ENCODE measurements around the gene LMNTD1.
"Not testable (repeated sequence)": the region's sequence is repeated elsewhere in the genome, so short reads cannot be mapped to it uniquely, and the experiment has no call there.

The LMNTD1 gene

DNA sequence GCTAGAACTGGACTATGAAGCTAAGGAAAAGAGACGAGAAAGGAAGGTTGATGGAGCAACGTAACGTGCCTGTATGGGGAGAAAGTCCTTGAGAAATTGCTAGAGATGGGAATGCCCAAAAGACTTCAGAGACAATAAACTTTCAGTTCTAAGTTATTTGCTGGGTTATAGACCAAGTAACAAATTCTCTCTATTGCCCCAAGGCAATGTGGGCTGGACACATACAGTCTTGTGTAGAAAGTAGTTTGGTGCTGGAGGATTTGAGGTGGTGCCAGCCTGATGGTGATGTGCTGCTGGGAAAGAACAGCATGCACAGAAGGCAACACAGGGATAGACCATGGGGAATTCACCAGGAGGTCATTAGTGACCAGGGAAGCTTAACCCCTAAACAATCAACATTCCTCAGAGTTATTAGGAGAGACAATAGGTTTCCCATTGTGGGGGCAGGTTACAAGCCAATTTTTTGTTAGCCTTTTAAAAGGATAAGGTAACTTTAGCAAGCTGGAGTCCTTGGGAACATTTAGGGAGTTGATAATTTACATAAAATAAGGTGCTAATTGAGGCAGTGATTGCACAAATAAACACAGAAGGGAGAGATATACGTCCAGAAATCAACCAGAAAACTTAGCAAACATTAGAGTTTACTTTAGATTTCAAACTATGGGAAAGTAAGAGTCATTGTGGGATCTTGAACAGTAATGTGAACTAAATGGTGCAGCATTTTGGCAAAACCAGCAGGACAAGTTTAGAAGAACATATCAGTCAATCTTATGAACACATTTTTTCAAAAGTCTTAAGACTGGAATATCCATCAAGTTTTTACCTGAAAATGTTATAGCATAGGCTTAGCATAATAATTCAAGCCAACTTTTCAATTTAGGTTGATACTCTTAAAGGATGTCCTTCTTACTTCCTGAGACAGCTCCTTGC lies 61.4 kb downstream of the LMNTD1 start:
- DNase-seq (ENCODE audit: low spot score): no peak

- not testable (repeated sequence) for DNase-seq (ENCODE audit: low spot score)
Observed at GRCh38 chr12:25488956-25489870, 63.9 kb downstream of the LMNTD1 start.

- no peak for DNase-seq (ENCODE audit: low spot score)
Observed at GRCh38 chr12:25482625-25483024, 70.5 kb downstream of the LMNTD1 start.

GRCh38 chr12:25480145-25480544 lies 72.9 kb downstream of the LMNTD1 start:
- no peak for DNase-seq (ENCODE audit: low spot score)

- DNase-seq (ENCODE audit: low spot score): no peak
Observed at GRCh38 chr12:25477217-25477616, 75.9 kb downstream of the LMNTD1 start.

GRCh38 chr12:25472453-25472852 lies 80.6 kb downstream of the LMNTD1 start:
- DNase-seq (ENCODE audit: low spot score): no peak

GRCh38 chr12:25469861-25470260 lies 83.2 kb downstream of the LMNTD1 start:
- DNase-seq (ENCODE audit: low spot score): peak; percentile 13

DNA sequence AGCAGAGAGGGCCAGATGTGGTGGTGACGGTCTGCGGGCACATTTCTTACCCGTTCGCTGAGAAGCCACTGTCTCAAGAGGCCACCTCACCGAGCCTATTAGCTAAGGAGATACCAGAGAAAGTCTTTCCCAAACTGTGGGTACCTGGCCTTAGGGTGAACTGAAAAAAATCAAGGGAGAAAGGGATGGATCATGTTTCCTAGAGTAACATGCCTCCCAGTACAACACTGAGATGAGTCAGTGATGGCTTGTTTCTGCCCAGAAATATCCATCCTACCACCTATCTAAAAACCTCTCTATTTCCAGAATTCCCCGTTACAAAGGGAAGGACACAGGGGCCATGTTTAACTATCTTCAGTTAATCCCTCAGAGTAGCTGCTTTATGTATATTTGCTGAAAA lies 83.7 kb downstream of the LMNTD1 start:
- DNase-seq (ENCODE audit: low spot score): no peak

- DNase-seq (ENCODE audit: low spot score): no peak
Observed at GRCh38 chr12:25463521-25463920, 89.6 kb downstream of the LMNTD1 start.

DNA sequence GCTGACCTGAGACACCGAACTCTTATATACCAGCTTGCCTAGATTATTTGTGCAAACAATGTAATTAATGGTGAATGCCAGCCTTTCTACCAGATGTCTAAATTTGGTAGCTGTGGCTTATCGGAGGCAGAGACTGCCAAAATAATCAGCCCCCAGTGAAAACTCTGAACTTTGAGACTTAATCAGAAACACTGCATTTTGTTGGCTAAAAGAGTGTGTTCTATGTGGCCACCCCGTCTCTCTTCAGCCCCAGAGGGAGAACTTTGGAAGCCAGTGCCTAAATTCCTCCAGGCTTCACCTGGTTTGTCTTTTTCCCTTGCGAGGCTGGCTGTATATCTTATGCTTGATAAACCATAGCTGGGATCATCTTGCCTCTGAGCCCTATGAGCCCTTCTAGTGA lies 90.1 kb downstream of the LMNTD1 start:
- no peak for DNase-seq (ENCODE audit: low spot score)

DNA sequence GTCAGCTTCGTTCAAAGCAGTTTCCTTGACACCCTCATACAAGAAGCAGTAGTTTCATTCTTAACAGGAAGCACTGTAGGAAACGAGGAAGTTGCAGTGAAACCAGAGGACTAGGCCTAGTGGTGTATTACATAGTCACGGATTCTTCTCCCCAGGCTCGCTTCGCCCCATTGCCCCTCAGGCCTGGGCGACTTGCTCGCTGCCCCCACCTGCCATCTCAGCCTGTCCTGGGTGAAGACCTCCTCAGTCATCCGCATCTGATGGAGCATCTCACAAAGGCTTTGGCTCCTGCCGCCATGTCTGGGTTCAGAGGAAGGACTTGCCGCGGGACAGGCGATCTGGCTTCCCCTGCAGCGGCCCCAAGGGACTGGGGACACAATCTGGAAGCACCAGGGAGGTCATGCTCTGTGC lies 93.5 kb downstream of the LMNTD1 start:
- DNase-seq (ENCODE audit: low spot score): no peak

GRCh38 chr12:25458047-25458552 lies 95.0 kb downstream of the LMNTD1 start:
- peak; percentile 87 for DNase-seq (ENCODE audit: low spot score)

GRCh38 chr12:25456474-25456873 lies 96.6 kb downstream of the LMNTD1 start:
- DNase-seq (ENCODE audit: low spot score): no peak

DNA sequence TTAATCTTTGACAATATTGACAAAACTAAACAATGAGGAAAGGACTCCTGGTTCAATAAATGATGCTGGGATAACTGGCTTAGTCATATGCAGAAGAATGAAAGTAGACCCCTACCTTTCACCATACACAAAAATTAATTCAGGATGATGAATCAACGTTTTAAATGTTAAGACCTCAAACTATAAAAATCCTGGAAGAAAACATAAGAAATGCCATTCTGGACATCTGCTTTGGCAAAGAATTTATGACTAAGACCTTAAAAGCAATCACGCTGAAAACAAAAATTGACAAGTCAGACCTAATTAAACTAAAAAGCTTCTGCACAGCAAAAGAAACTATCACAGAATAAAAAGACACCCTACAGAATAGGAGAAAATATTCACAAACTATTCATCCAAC lies 97.4 kb downstream of the LMNTD1 start:
- no peak for DNase-seq (ENCODE audit: low spot score)

DNA sequence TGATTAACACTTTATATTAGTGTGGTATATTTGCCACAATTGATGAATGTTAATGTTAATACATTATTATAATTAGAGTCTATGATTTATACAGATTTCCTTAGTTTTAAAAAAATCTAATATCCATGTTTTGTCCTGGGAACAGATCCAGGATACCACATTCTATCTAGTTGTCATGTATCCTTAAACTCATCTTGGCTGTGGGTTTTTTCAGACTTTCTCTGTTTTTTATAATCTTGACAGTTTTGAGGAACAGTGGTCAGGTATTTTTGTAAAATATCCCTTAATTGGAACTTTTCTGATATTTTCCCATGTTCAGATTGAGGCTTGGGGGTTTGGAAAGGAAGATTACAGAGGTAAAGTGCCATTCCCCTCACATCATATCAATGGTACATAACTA lies 104.1 kb downstream of the LMNTD1 start:
- no peak for DNase-seq (ENCODE audit: low spot score)

- no peak for DNase-seq (ENCODE audit: low spot score)
Observed at GRCh38 chr12:25447046-25447445, 106.0 kb downstream of the LMNTD1 start.

GRCh38 chr12:25438638-25439037 lies 114.4 kb downstream of the LMNTD1 start:
- no peak for DNase-seq (ENCODE audit: low spot score)

DNA sequence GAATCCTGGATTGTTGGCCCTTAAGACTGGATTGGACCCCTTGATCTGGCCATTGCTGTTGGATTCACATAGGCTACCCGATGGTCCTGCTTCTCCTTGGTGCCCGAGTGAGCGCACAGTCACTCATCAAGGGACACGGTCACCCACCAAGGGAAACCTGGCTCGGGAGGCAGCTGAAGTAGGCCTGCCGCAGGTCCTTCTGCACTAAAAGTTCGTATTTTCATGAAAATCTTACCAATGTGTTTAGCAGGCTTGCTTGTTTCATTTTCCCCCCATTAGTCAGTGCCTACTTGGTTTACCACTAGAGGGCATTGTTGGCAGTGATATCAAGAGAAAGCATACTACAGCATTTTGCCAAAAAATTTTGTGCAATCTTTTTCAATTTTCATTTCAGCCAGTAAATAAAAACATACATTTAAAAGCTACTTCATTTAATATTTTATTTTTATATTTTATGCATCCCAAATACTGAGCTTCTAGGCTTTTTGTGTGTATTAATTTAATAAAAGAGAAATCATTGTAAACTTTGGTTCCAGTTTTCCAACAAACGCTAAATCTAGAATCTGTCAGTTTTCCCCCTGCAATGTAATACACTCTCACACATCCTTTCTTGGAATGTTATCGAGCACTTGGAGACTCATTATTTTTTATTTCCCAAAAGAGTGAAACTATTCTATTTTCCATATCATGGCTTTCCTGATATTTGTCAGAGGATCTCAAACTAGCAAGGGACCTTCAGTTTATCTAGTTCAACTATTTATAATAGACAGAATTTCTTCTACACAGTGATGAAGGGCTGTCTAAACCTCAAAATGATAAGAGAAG lies 116.7 kb downstream of the LMNTD1 start:
- peak; percentile 79 for DNase-seq (ENCODE audit: low spot score)

DNA sequence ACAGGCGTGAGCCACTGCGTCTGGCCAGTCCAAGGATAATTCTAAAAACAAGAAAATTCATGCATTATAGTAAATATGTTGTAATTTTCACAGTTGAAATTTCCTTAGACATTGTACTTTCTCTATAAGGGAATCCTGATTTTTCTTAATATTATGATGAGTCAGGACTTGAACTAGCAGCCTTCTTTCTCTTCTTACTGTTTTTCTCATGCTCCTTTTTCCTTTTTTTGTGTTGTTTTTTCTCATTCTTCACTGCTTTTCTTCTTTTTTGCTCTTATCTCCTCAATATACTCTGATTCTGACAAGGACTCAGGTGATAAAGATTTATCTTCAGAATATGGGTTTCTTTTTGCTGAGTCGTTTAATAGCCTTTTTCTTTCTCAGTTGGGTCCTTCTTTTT lies 117.7 kb downstream of the LMNTD1 start:
- no peak for DNase-seq (ENCODE audit: low spot score)

GRCh38 chr12:25434515-25434914 lies 118.6 kb downstream of the LMNTD1 start:
- no peak for DNase-seq (ENCODE audit: low spot score)

DNA sequence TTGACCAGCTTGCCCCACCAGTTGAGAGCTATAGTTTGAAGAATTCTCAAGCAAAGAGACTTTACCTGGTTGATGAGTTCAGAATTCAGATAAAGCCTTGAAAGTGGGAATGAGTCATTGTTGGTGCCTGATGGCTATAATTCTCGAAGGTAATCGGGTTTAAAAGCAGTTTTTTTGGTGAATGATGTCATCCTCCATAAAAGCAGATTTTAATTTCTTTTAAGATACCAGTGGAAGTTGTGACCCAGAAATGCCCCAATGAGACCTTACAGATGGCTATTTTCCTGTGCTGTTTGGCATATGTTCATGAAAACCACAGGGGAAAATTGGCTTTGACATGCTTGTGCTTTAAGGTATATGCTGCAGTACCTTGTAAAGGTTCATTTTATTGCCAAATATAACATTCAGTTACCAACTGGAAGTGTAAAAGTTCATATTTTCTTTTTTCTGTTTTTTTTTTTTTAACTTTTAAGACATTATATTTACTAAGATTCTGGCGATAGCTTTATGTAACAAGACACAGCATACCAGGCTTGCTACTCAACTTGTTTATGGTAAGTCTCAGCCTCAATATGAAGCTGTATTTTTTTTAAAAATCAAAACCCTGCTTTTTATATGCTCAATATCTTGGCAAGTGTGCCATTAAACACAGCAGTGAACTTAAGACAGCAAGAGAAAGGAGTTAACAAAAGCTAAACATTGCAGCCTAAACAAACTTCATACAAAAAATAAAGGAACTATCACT lies 119.3 kb downstream of the LMNTD1 start:
- no peak for DNase-seq (ENCODE audit: low spot score)
